GM21381 (cell line): ENCODE measurements around the gene SLC30A2.

Experiments
- ATAC-seq: cut with Tn5 transposase; IDR thresholded peaks from one replicate; pipeline ENCODE4 v1.9.1; 2021; ENCODE audit warnings: mild to moderate bottlenecking, moderate library complexity; ENCODE audit not compliant: unreplicated experiment

Gene SLC30A2

DNA sequence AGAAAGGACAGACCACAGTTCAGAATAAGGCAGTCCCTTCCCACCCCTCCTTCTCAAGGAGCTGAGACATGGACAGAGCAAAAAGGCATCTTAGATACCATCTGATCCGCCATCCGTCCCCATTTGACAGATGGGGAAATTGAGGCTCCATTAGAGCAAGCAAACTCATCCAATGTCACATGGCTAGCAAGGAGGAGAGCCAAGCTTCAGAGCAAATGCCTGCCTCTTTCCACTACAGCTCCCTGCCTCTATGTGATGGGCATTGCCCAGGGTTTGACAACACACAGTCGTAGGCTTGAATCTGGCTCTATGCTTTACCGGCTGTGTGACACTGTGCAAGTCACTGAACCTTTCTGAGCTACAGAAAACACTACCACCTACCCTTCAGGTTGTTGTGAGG is 3.9 kb downstream of the SLC30A2 start:
- ATAC-seq, result no peak

- no peak for ATAC-seq
Observed at GRCh38 chr1:26041401-26041800, 4.5 kb downstream of the SLC30A2 start.

DNA sequence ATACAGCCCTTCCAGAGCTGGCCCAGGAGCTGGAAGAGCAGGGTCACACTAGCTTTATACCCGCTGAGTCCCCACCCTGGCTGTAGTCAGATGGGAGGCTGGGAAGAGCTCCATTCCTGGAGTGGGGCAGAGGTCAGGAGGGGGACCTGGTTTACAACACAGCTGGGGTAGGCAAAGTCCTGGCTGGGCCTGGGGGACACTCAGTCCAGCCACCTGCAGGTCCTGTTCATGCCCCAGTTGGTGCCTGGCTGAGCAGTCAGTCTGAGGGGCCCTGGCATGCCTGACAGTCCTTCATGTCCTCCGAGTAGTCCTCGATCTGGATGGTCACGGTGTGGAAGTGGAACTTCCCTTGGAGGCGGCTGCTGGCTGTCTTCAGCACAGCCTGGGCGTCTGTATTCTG is 7.0 kb downstream of the SLC30A2 start:
- ATAC-seq, result no peak

GRCh38 chr1:26038477-26038876 is 7.4 kb downstream of the SLC30A2 start:
- no peak for ATAC-seq

GRCh38 chr1:26037904-26038303 is 8.0 kb downstream of the SLC30A2 start:
- ATAC-seq, result no peak

DNA sequence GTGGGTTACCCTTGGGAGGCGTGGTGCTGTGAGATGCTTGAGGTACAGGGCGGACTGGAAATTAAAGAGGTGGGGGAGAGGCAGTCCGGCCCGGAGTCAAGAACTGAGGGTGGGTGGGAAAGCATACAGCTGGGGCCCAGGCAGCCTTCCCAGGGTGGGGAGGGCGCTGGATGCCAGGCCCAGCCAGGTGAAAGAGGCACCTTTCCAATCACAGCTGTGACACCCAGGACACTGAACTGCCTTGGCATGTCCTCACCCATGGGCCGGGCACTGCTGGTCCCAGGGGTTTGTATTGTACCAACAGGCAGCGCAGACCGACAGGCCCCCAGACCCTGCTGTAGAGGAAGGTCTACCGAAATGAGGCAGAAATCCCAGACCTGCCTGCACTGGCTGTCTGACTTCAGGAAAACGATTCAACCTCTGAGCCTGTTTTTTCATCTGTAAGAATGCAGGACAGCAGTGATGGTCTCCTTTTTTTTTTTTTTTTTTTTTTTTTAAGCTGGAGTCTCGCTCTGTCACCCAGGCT is 9.1 kb downstream of the SLC30A2 start:
- no peak for ATAC-seq

DNA sequence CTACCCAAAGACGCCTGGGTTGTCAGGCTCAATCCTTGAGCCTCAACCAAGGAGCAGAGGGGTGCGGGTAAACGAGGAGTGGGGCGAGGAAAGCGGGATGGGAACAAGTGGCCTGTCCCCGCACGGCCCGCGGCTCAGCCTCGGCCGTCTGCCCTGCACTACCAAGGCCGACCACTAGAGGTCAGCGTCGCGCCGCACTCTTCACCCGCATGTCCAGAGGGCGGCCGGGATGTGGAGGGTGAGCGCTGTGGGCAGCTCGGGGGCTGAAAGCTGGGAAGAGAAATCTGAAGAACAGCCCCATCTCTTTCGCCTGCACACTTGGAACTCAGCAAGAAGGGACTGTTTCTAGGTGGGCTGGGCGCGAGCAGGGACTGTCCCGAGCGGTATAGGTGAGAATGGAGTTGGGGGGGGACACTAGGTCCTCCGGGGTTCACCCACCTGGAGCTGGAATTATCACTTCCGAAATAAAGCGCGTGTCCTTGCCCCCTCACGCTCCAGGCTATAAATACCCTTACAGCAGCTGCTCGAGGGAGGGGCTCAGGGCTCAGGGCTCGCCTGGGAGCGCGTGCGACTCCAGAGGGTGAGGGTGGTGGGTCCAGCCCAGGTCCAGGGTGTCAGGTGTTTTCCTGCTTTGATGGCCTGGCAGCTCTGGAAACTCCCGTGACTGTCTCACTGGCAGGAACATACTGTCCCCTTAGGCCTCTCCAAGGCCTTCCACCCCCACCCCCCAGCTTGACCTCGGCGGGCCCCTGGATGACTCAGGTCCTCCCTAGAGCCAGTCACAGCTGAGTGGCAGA is 9.8 kb downstream of the SLC30A2 start:
- peak; percentile 70 for ATAC-seq

DNA sequence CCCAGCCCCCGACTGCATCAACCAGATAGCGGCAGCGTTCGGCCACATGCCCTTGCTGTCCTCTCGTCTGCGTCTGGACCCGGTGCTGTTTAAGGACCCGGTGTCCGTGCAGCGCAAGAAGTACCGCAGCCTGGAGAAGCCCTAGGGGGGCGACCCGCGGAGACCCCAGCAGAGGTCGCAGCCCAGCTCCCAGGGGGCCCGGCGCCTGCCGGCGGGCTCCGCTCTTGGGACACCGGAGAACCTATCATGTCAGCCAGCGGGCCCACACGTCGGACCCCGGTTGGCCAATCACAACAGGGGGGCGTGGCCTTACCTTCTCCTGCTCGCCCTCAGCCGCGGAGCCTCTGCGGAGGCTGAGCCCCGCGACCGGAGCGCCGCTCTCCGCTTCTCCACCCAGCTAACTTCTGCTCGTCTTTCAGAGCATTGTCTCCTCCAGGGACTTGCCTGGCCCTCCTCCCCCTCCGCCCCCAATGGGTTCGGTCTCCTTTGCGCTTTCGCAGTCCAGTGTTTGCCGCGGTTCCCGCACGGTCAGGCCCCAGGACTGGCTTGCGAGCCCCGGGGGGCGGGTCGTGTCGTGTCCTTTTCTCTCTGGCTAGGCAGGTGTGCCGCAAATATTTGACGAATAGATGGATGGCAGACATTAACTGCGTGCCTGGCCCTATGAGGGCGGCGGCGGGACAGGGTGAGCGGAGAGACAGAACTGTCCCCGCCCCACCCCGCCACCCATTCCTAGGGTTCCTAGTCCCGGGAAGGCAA is 10.5 kb downstream of the SLC30A2 start:
- ATAC-seq, result peak; percentile 84

DNA sequence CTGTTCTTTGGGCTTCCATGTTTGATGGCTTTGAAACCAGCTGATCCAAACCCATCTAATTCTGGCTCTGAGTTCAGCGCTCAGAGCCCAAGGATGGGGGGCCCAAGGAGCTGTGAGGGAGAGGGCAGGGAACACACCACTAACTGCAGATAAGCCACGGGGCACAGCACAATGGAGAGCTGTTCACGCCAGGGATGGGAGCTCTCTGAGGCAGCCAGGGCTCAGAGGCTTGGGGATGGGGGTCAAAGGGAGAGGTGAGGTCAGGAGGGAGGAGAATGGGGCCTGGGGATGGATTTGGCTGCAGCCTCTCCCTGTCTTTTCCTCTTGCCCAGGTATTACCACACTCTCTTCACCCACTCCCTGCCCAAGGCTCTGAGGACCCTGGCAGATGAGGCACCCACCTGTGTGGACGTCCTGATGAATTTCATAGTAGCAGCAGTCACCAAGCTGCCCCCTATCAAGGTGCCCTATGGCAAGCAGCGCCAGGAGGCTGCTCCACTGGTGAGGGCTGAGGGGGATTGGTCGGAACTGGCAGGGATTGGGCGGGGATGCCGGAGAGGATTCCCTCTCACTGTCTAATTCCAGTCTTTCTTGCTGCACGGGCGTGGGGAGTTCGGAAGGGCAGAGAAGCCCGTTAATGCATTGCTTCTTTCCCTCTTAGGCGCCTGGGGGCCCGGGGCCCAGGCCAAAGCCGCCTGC is 11.3 kb downstream of the SLC30A2 start:
- no peak for ATAC-seq

DNA sequence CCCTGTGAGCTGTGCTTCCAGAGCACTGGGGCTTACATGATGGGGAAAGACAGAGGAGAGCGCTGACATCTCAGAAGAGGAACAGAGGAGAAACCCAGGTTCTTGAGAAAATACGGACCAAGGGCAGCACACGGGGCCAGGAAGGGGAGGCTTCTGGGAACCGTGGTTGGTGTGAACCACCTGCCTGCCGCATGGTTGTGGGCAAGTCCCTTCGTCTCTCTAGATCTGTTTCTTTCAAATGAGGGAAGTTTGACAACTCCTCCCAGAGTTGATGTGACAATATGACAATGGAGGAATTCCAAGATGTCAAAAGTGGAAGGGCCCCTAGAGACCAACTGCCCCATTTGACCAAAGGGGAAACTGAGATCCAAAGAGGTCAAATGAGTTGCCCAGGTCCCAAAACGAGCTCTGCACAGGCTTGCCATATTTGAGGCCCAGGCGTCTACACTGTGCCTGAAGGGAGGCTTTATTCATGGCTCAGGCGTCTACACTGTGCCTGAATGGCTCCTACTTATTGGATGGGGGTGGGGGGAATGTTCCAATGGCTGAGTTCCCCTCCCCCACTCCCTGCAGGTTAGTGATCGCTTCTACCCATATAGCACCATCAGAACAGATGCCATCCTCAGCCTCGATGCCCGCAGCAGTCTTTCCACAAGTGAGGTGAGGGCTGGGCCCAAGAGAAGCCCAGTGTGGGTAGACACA is 13.1 kb downstream of the SLC30A2 start:
- ATAC-seq, result no peak

DNA sequence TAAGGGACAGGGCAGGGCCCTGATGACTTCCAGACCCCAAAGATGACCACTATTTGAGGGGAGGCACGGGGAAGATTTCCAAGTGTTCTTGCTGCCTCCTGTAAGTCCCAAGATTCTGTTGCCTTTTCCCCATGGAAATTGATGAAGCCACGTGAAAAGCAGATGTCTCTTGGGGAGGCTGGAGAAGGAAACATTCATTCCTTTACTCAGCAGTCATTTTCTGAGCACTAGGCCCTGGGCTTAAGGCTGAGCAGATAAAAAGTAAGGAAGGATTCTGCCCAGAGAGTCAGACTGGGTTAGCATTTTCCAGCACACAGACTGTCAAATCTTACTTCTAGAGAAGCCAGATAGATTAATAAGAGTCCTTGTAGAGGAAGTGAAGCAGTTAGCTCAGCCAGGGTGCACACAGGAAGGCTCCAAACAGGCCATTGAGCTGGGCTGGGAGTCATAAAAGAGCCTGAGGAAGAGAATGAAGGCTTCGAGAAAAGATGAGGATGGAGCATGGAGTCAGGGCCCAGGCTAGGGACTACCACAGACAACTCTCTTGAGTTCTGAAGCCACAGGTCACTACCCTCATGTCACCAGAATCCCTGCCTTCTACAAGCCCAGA is 14.2 kb downstream of the SLC30A2 start:
- no peak for ATAC-seq

DNA sequence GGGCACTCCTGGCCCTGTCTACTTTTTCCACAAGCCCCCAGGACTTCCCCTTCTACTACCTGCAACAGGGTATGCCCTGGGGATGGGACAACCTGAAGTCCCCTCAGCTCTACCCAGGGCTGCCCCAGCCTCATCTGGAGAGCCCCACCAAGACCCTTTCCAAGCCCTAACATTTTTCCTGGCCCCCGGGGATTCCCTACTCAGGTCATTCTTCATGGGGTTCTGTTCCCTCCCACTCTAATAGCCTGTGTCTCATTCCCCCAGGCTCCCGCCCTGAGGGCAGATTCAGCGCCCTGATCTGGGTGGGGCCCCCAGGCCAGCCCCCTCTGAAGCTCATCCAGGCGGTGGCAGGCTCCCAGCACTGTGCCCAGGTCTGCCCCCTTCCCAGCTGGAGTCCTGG is 14.7 kb downstream of the SLC30A2 start:
- no peak for ATAC-seq

- ATAC-seq, result no peak
Observed at GRCh38 chr1:26029864-26030481, 15.9 kb downstream of the SLC30A2 start.

DNA sequence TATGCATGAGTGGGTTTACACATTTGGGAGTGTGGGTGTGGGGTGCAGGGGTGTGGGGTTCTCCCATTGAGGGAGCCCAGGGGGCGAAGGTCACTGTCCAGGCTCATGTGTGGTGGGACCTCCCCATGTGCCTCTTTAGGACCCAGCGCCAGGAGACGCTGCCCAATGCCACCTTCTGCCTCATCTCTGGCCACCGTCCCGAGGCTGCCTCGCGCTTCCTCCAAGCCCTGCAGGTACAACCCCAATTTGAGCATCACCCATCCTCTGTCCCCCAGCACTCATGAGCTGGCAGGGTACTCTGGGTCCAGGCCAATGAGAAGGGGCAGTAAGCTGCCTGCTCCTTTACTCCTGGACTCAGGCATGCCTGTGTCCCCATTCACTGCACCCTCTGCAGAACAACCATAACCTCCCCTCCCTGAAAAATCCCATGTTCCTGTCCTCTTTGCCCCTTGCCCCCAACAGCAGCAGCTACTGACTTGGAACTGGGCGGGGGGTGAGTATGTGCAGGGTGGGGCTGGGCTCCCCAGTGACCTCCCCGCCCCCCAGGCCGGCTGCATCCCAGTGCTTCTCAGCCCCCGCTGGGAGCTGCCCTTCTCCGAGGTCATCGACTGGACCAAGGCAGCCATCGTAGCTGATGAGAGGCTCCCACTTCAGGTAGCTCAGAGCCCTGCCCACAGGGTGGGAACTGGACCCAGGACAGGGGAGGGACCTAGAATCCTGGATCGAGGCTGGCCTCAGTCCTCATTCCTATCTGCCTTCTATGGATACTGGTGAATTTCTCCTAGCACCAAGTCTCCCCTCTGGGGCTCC is 16.7 kb downstream of the SLC30A2 start:
- no peak for ATAC-seq

GRCh38 chr1:26028490-26028980 is 17.4 kb downstream of the SLC30A2 start:
- no peak for ATAC-seq

GRCh38 chr1:26027716-26028489 is 18.0 kb downstream of the SLC30A2 start:
- ATAC-seq, result no peak

GRCh38 chr1:26025517-26025916 is 20.4 kb downstream of the SLC30A2 start:
- ATAC-seq, result no peak

- no peak for ATAC-seq
Observed at GRCh38 chr1:26025060-26025459, 20.9 kb downstream of the SLC30A2 start.
